ENCODE measurements around the gene SULT1C2. TPM values are rescaled to one million over a fixed set of nuclear protein-coding genes. Genes with fewer than 3 reads are reported as not detected.

The SULT1C2 gene
- total RNA-seq, 4 donors from 2014 or later = 1.3 to 55.3 (median 19.3) TPM

- no peaks in the 10 kb centered on the region for H3K36me3 ChIP-seq
- H3K9me3 ChIP-seq = no peaks in the 10 kb centered on the region
- no peak overlapping the region for H3K4me3 ChIP-seq
- H3K27me3 ChIP-seq = no peaks in the 10 kb centered on the region
- peak in 1 of 3 donors; percentile 55 for DNase-seq
- TF ChIP-seq POLR2A (IDR thresholded peaks at IDR 0.05) = no peak
- TF ChIP-seq CTCF (IDR thresholded peaks at IDR 0.05) = no peak
- H3K27ac ChIP-seq = peak overlapping the region; percentile 46 to 76 (median 59)
- H3K4me1 ChIP-seq = peaks cover 0 to 42% (median 9%) of the 10 kb centered on the region in 4 donors
Measured at GRCh38 chr2:108267101-108267500, 21.6 kb upstream of the SULT1C2 start.

- Histone ChIP-seq H3K27ac (peak overlapping the region in 3 of 4 donors; percentile 46 to 76 (median 67)), H3K4me1 (peaks cover 0 to 42% (median 9%) of the 10 kb centered on the region in 4 donors)
Measured at GRCh38 chr2:108268001-108268400, 20.7 kb upstream of the SULT1C2 start.

GRCh38 chr2:108270346-108270745 lies 18.3 kb upstream of the SULT1C2 start:
- Histone ChIP-seq H3K36me3 (no peaks in the 10 kb centered on the region), H3K27ac (peak overlapping the region in 3 of 4 donors; percentile 81 to 96 (median 88)), H3K4me3 (no peak overlapping the region), H3K9me3 (no peaks in the 10 kb centered on the region), H3K27me3 (no peaks in the 10 kb centered on the region), H3K4me1 (peaks cover 0 to 42% (median 9%) of the 10 kb centered on the region in 4 donors)
- DNase-seq = peak in 1 of 3 donors; percentile 53
- TF ChIP-seq CTCF (IDR thresholded peaks at IDR 0.05) (no peak), POLR2A (IDR thresholded peaks at IDR 0.05) (no peak)

More at GRCh38 chr2:108268001-108268400, 20.7 kb upstream of the SULT1C2 start:
- no peak for TF ChIP-seq CTCF (IDR thresholded peaks at IDR 0.05)
- TF ChIP-seq POLR2A (IDR thresholded peaks at IDR 0.05) = no peak
- H3K27me3 ChIP-seq = no peaks in the 10 kb centered on the region
- no peak overlapping the region for H3K4me3 ChIP-seq
- H3K9me3 ChIP-seq = no peaks in the 10 kb centered on the region
- H3K36me3 ChIP-seq = no peaks in the 10 kb centered on the region
- DNase-seq = no peak

- Histone ChIP-seq H3K36me3 (no peaks in the 10 kb centered on the region), H3K27ac (peak overlapping the region; percentile 10 to 96 (median 84)), H3K9me3 (no peaks in the 10 kb centered on the region), H3K4me1 (peaks cover 0 to 40% (median 9%) of the 10 kb centered on the region in 4 donors), H3K27me3 (no peaks in the 10 kb centered on the region), H3K4me3 (no peak overlapping the region)
- TF ChIP-seq CTCF (IDR thresholded peaks at IDR 0.05) (no peak), POLR2A (IDR thresholded peaks at IDR 0.05) (no peak)
- peak in 2 of 3 donors; percentile 75 to 84 for DNase-seq
Measured at GRCh38 chr2:108270768-108271506, 17.8 kb upstream of the SULT1C2 start.

GRCh38 chr2:108271691-108272253 lies 16.9 kb upstream of the SULT1C2 start:
- peak in 2 of 3 donors; percentile 59 to 69 for DNase-seq
- Histone ChIP-seq H3K4me3 (peak overlapping the region in 2 of 4 donors; percentile 25 to 40), H3K36me3 (no peaks in the 10 kb centered on the region), H3K27me3 (no peaks in the 10 kb centered on the region), H3K4me1 (peaks cover 0 to 34% (median 9%) of the 10 kb centered on the region in 4 donors), H3K9me3 (no peaks in the 10 kb centered on the region), H3K27ac (peak overlapping the region; percentile 10 to 96 (median 84))
- TF ChIP-seq POLR2A (IDR thresholded peaks at IDR 0.05) (no peak), CTCF (IDR thresholded peaks at IDR 0.05) (no peak)

Data from Peyer's patch (tissue), 4 donors.